H9 (cell line): Measurements from ENCODE around the gene ZNF619. TPM values are rescaled to one million over a fixed set of nuclear protein-coding genes. Genes with fewer than 3 reads are reported as not detected.

Source experiments
- DNase-seq: peaks from one replicate; pipeline ENCODE4 v3.0.0-alpha.2; 2017
- H2AFZ ChIP-seq: one replicate; pipeline ENCODE4 v1.6.1; 2013; ENCODE audit warnings: mild to moderate bottlenecking, low read length, control low read depth, moderate library complexity
- H2AK5ac ChIP-seq: 2 replicates; pipeline ENCODE4 v1.6.1; 2013; ENCODE audit warnings: low read length, control low read depth, mixed read lengths; ENCODE audit not compliant: insufficient read length
- H2BK120ac ChIP-seq: one replicate; pipeline ENCODE4 v1.6.1; 2013; ENCODE audit warnings: low read depth, mild to moderate bottlenecking, low read length, control low read depth, inconsistent platforms; ENCODE audit not compliant: poor library complexity, severe bottlenecking
- H2BK12ac ChIP-seq: 2 replicates; pipeline ENCODE4 v1.6.1; 2013; ENCODE audit warnings: low read length, control low read depth, mixed read lengths, low read depth; ENCODE audit not compliant: insufficient read length
- H2BK15ac ChIP-seq: 2 replicates; pipeline ENCODE4 v1.6.1; 2013; ENCODE audit warnings: low read depth, low read length, control low read depth
- H2BK20ac ChIP-seq: one replicate; pipeline ENCODE4 v1.6.1; 2013; ENCODE audit warnings: low read depth, mild to moderate bottlenecking, low read length, control low read depth, inconsistent platforms; ENCODE audit not compliant: poor library complexity, severe bottlenecking
- H2BK5ac ChIP-seq: 2 replicates; pipeline ENCODE4 v1.6.1; 2013; ENCODE audit warnings: low read length, control low read depth, mixed read lengths; ENCODE audit not compliant: insufficient read length
- H3K14ac ChIP-seq: 2 replicates; pipeline ENCODE4 v1.6.1; 2013; ENCODE audit warnings: low read length, control low read depth; ENCODE audit not compliant: insufficient read depth
- H3K18ac ChIP-seq: 2 replicates; pipeline ENCODE4 v1.6.1; 2013; ENCODE audit warnings: low read depth, mild to moderate bottlenecking, mixed read lengths, low read length, control low read depth; ENCODE audit not compliant: insufficient read length
- H3K23ac ChIP-seq: 2 replicates; pipeline ENCODE4 v1.6.1; 2013; ENCODE audit warnings: low read length, control low read depth, mixed read lengths, low read depth; ENCODE audit not compliant: insufficient read length
- H3K23me2 ChIP-seq: 2 replicates; pipeline ENCODE4 v1.6.1; 2013; ENCODE audit warnings: low read depth, mild to moderate bottlenecking, mixed read lengths, low read length, control low read depth; ENCODE audit not compliant: insufficient read length, poor library complexity, severe bottlenecking
- H3K27ac ChIP-seq: 2 replicates; pipeline ENCODE4 v1.5.1; 2013; ENCODE audit warnings: low read length, control low read depth, mixed read lengths, low read depth; ENCODE audit not compliant: insufficient read length
- H3K27me3 ChIP-seq: 2 replicates; pipeline ENCODE4 v1.6.1; 2013; ENCODE audit warnings: low read length, control low read depth, inconsistent platforms; ENCODE audit not compliant: insufficient read depth
- H3K4ac ChIP-seq: 2 replicates; pipeline ENCODE4 v1.6.1; 2013; ENCODE audit warnings: low read depth, mild to moderate bottlenecking, control low read depth, inconsistent platforms, low read length, moderate library complexity
- H3K4me1 ChIP-seq: 2 replicates; pipeline ENCODE4 v1.6.1; 2013; ENCODE audit warnings: low read length, control low read depth, inconsistent platforms; ENCODE audit not compliant: insufficient read depth
- H3K4me2 ChIP-seq: 2 replicates; pipeline ENCODE4 v1.6.1; 2013; ENCODE audit warnings: low read length, control low read depth, mixed read lengths; ENCODE audit not compliant: insufficient read length, insufficient read depth
- H3K56ac ChIP-seq: 2 replicates; pipeline ENCODE4 v1.6.1; 2013; ENCODE audit warnings: low read depth, mild to moderate bottlenecking, mixed read lengths, low read length, control low read depth; ENCODE audit not compliant: insufficient read length
- H3K79me1 ChIP-seq: 2 replicates; pipeline ENCODE4 v1.6.1; 2013; ENCODE audit warnings: low read depth, mild to moderate bottlenecking, moderate library complexity, low read length, control low read depth, inconsistent platforms; ENCODE audit not compliant: insufficient read depth, poor library complexity, severe bottlenecking
- H3K79me2 ChIP-seq: 2 replicates; pipeline ENCODE4 v1.6.1; 2013; ENCODE audit warnings: low read length, control low read depth, inconsistent platforms; ENCODE audit not compliant: insufficient read depth
- H3K9ac ChIP-seq: 2 replicates; pipeline ENCODE4 v1.6.1; 2013; ENCODE audit warnings: low read length, control low read depth, mixed read lengths; ENCODE audit not compliant: insufficient read length; ENCODE audit errors: extremely low read depth
- H3K9me3 ChIP-seq: one replicate; pipeline ENCODE4 v1.6.1; 2013; ENCODE audit warnings: low read depth, low read length, inconsistent platforms; ENCODE audit not compliant: control insufficient read depth
- H3T11ph ChIP-seq: one replicate; pipeline ENCODE4 v1.6.1; 2013; ENCODE audit warnings: mild to moderate bottlenecking, low read length, control low read depth, inconsistent platforms
- H4K20me1 ChIP-seq: one replicate; pipeline ENCODE4 v1.6.1; 2013; ENCODE audit not compliant: control insufficient read depth, insufficient read length, insufficient read depth
- H4K5ac ChIP-seq: 2 replicates; pipeline ENCODE4 v1.6.1; 2013; ENCODE audit warnings: low read depth, mild to moderate bottlenecking, mixed read lengths, low read length, control low read depth; ENCODE audit not compliant: insufficient read length
- H4K8ac ChIP-seq: replicated peaks from 2 replicates; pipeline ENCODE4 v1.6.1; 2013; ENCODE audit warnings: low read length, control low read depth, mixed read lengths, low read depth; ENCODE audit not compliant: insufficient read length
- H4K91ac ChIP-seq: 2 replicates; pipeline ENCODE4 v1.6.1; 2013; ENCODE audit warnings: low read depth, mild to moderate bottlenecking, moderate library complexity, mixed read lengths, low read length, control low read depth; ENCODE audit not compliant: insufficient read length
- H3K27ac Mint-ChIP-seq, 3 experiments: 2 replicates in 2 of 3; 3 replicates in 1 of 3; pipeline ENCODE4 v1.8.0; 2020 to 2021; ENCODE audit warnings: mixed read lengths in 3 of 3, mild to moderate bottlenecking in 1 of 3, moderate library complexity in 1 of 3
- H3K27me3 Mint-ChIP-seq: 2 replicates; pipeline ENCODE4 v1.8.0; 2021; ENCODE audit warnings: low read depth, mild to moderate bottlenecking, moderate library complexity, mixed read lengths
- H3K36me3 Mint-ChIP-seq, 3 experiments: 2 replicates in 2 of 3; 3 replicates in 1 of 3; pipeline ENCODE4 v1.8.0; 2020 to 2021; ENCODE audit warnings: low read depth in 3 of 3, mixed read lengths in 3 of 3; ENCODE audit not compliant: insufficient read depth in 1 of 3
- H3K4me1 Mint-ChIP-seq, 2 experiments: 2 replicates each; pipeline ENCODE4 v1.8.0; 2020; ENCODE audit warnings: mixed read lengths in 2 of 2
- H3K4me3 Mint-ChIP-seq, 2 experiments: 2 replicates in 1 of 2; 3 replicates in 1 of 2; pipeline ENCODE4 v1.8.0; 2020 to 2021; ENCODE audit warnings: mild to moderate bottlenecking in 2 of 2, mixed read lengths in 2 of 2, moderate library complexity in 1 of 2
- H3K9me3 Mint-ChIP-seq, 2 experiments: 2 replicates in 1 of 2; 3 replicates in 1 of 2; pipeline ENCODE4 v1.8.0; 2020; ENCODE audit warnings: mild to moderate bottlenecking in 2 of 2, mixed read lengths in 2 of 2, moderate library complexity in 1 of 2
- CTCF ChIP-seq: fragments of 200-600 bp; sonication (generic); conservative IDR thresholded peaks from 3 replicates; pipeline ENCODE4 v1.8.0; 2021; ENCODE audit warnings: antibody characterized with exemption, mild to moderate bottlenecking
- WGBS: extraction: QIAGEN DNeasy Blood & Tissue Kit; methylation state at CpG from one replicate; pipeline ENCODE4 v1.1.7; 2013; ENCODE audit warnings: missing lambda C conversion rate, low lambda C conversion rate, mixed read lengths; ENCODE audit not compliant: insufficient read length; ENCODE audit errors: extremely low coverage; 5-methylcytosine and 5-hydroxymethylcytosine counted together
- total RNA-seq: library from RNA; stranded (reverse); gene quantifications from 2 replicates; pipeline ENCODE4 v1.2.1, GENCODE V29; 2021

Gene ZNF619
- total RNA-seq, 1 experiment from 2014 or later: 4.8 TPM

- Histone ChIP-seq H4K20me1 (no peaks in the 10 kb centered on the region), H2BK120ac (no peak overlapping the region), H2AK5ac (no peak overlapping the region), H3K56ac (no peak overlapping the region), H3K79me2 (no peaks in the 10 kb centered on the region), H3K4ac (no peak overlapping the region), H2BK15ac (no peak overlapping the region), H3K18ac (no peak overlapping the region), H4K8ac (no peak overlapping the region), H2AFZ (no peak overlapping the region), H3K4me1 (0 out of 2 replicates have a peak, but pooled peaks cover 2% of the 10 kb centered on the region), H2BK5ac (no peak overlapping the region), H3K14ac (no peak overlapping the region), H3T11ph (no peak overlapping the region), H3K79me1 (no peaks in the 10 kb centered on the region), H4K5ac (no peak overlapping the region), H3K9me3 (no peaks in the 10 kb centered on the region), H3K23ac (no peak overlapping the region), H2BK20ac (no peak overlapping the region), H4K91ac (no peak overlapping the region), H3K9ac (no peak overlapping the region), H3K27ac (no peak overlapping the region), H3K27me3 (no peaks in the 10 kb centered on the region), H2BK12ac (no peak overlapping the region), H3K4me2 (no peak overlapping the region), H3K23me2 (peaks cover 9% of the 10 kb centered on the region)
- no peak for DNase-seq
- H3K4me1 Mint-ChIP-seq: peaks cover 15 to 16% of the 10 kb centered on the region in 2 experiments
- no peak overlapping the region for H3K4me3 Mint-ChIP-seq
- H3K27me3 Mint-ChIP-seq: peaks cover 3% of the 10 kb centered on the region; the same call in 1 of the 2 replicates
- WGBS: no CpG with 5 or more reads among the region's 2 CpGs
- TF ChIP-seq CTCF: no peak
- no peaks in the 10 kb centered on the region for H3K9me3 Mint-ChIP-seq
- H3K36me3 Mint-ChIP-seq: no peaks in the 10 kb centered on the region
- no peak overlapping the region for H3K27ac Mint-ChIP-seq
Measured at GRCh38 chr3:40450438-40450837, 26.5 kb upstream of the ZNF619 start.
